ENCODE measurements around the gene ZNF431.
"Not testable (repeated sequence)": the region's sequence is repeated elsewhere in the genome, so short reads cannot be mapped to it uniquely, and the experiment has no call there.

The ZNF431 gene

GRCh38 chr19:21141787-21142464 is at the start of gene ZNF431:
TSS of gene ZNF431 (plus strand) at chr19:21142040. CDS start at chr19:21142184, 144 bp downstream.
- DNase-seq, result peak; percentile 55

GRCh38 chr19:21092109-21092508 is 49.7 kb upstream of the ZNF431 start:
- no peak for DNase-seq

GRCh38 chr19:21094347-21095025 is 47.4 kb upstream of the ZNF431 start:
- no peak for DNase-seq

- no peak for DNase-seq
Measured at GRCh38 chr19:21098291-21098690, 43.5 kb upstream of the ZNF431 start.

- no peak for DNase-seq
Measured at GRCh38 chr19:21101521-21102242, 40.2 kb upstream of the ZNF431 start.

- no peak for DNase-seq
Measured at GRCh38 chr19:21109116-21109515, 32.7 kb upstream of the ZNF431 start.

GRCh38 chr19:21110183-21110582 is 31.7 kb upstream of the ZNF431 start:
- DNase-seq, result no peak

- DNase-seq, result no peak
Measured at GRCh38 chr19:21115430-21115829, 26.4 kb upstream of the ZNF431 start.

GRCh38 chr19:21117041-21117907 is 24.6 kb upstream of the ZNF431 start:
- DNase-seq, result no peak

GRCh38 chr19:21126078-21126477 is 15.8 kb upstream of the ZNF431 start:
- DNase-seq, result no peak

- no peak for DNase-seq
Measured at GRCh38 chr19:21127001-21127400, 14.8 kb upstream of the ZNF431 start.

- no peak for DNase-seq
Measured at GRCh38 chr19:21127898-21128297, 13.9 kb upstream of the ZNF431 start.

- no peak for DNase-seq
Measured at GRCh38 chr19:21128901-21129698, 12.7 kb upstream of the ZNF431 start.

GRCh38 chr19:21130097-21130775 is 11.6 kb upstream of the ZNF431 start:
- DNase-seq, result no peak

GRCh38 chr19:21133633-21134032 is 8.2 kb upstream of the ZNF431 start:
- no peak for DNase-seq

- DNase-seq, result no peak
Measured at GRCh38 chr19:21134934-21135366, 6.9 kb upstream of the ZNF431 start.

GRCh38 chr19:21135433-21135832 is 6.4 kb upstream of the ZNF431 start:
- no peak for DNase-seq

- no peak for DNase-seq
Measured at GRCh38 chr19:21138130-21138529, 3.7 kb upstream of the ZNF431 start.

- not testable (repeated sequence) for DNase-seq
Measured at GRCh38 chr19:21141006-21141405, 834 bp upstream of the ZNF431 start.

GRCh38 chr19:21143428-21143827 is 1.6 kb downstream of the ZNF431 start:
- no peak for DNase-seq

GRCh38 chr19:21143854-21144253 is 2.0 kb downstream of the ZNF431 start:
- DNase-seq, result no peak
